RWPE2 (cell line): ENCODE data around the gene PEX14.

Experiments used
- ATAC-seq: fragments of 200-7000 bp; cut with Tn5 transposase; 3 replicates; pipeline ENCODE4 v1.9.1; 2021; ENCODE audit warnings: low read depth
- DNase-seq: peaks from one replicate; pipeline ENCODE4 v3.0.0-alpha.2; 2020; ENCODE audit warnings: low spot score
- H3K27ac ChIP-seq: fragments of 450-650 bp; 2 replicates; pipeline ENCODE4 v1.5.1; 2017; ENCODE audit warnings: mild to moderate bottlenecking; ENCODE audit not compliant: poor library complexity, severe bottlenecking
- H3K27me3 ChIP-seq: fragments of 250-450 bp; sonication (Bioruptor Pico); 2 replicates; pipeline ENCODE4 v1.5.1; 2021; ENCODE audit warnings: mild to moderate bottlenecking, moderate library complexity; ENCODE audit not compliant: insufficient read depth, poor library complexity, severe bottlenecking
- H3K36me3 ChIP-seq: fragments of 250-450 bp; sonication (Bioruptor Pico); 2 replicates; pipeline ENCODE4 v1.5.1; 2020; ENCODE audit warnings: low read depth, mild to moderate bottlenecking, moderate library complexity
- H3K4me1 ChIP-seq: fragments of 250-450 bp; sonication (Bioruptor Pico); 2 replicates; pipeline ENCODE4 v1.5.1; 2021; ENCODE audit warnings: mild to moderate bottlenecking, moderate library complexity; ENCODE audit not compliant: insufficient read depth, poor library complexity, severe bottlenecking
- H3K4me3 ChIP-seq: fragments of 250-450 bp; sonication (Bioruptor Pico); 2 replicates; pipeline ENCODE4 v1.5.1; 2021; ENCODE audit warnings: mild to moderate bottlenecking, moderate library complexity; ENCODE audit not compliant: severe bottlenecking
- H3K9me3 ChIP-seq: fragments of 250-450 bp; sonication (Bioruptor Pico); 2 replicates; pipeline ENCODE4 v1.5.1; 2021; ENCODE audit warnings: mild to moderate bottlenecking, moderate library complexity; ENCODE audit not compliant: severe bottlenecking
- TF ChIP-seq, protein P1 (sequence below): fragments of 450-650 bp; IDR thresholded peaks from one replicate; pipeline ENCODE4 v1.5.1; 2017; ENCODE audit warnings: mild to moderate bottlenecking, moderate library complexity; ENCODE audit not compliant: poor library complexity, severe bottlenecking

Gene PEX14

DNA sequence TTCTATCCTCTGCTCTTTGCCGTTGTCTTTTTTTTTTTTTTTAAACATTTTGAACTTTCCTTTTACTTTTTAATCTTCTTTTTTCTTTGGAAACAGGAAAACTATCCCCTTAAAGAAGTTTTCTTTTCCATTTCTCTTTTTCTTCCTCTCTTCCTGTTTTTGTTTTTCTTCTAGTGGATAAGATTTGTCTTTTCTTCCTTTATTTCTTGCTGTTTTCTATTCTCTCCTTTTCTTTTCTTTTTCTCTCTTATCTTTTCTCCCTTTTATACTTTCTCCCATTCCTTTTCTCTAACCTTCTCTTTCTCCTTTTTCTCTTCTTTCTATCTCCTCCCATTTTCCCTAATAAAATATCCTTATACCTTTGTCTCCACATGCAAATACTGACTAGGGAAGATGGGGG, 46.2 kb downstream of the PEX14 start:
- no peak overlapping the region for H3K27ac ChIP-seq
- H3K27me3 ChIP-seq: no peaks in the 10 kb centered on the region
- ATAC-seq (no peak), DNase-seq (no peak)
- TF ChIP-seq, protein P1, sequence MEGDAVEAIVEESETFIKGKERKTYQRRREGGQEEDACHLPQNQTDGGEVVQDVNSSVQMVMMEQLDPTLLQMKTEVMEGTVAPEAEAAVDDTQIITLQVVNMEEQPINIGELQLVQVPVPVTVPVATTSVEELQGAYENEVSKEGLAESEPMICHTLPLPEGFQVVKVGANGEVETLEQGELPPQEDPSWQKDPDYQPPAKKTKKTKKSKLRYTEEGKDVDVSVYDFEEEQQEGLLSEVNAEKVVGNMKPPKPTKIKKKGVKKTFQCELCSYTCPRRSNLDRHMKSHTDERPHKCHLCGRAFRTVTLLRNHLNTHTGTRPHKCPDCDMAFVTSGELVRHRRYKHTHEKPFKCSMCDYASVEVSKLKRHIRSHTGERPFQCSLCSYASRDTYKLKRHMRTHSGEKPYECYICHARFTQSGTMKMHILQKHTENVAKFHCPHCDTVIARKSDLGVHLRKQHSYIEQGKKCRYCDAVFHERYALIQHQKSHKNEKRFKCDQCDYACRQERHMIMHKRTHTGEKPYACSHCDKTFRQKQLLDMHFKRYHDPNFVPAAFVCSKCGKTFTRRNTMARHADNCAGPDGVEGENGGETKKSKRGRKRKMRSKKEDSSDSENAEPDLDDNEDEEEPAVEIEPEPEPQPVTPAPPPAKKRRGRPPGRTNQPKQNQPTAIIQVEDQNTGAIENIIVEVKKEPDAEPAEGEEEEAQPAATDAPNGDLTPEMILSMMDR: no peak
- H3K9me3 ChIP-seq: no peaks in the 10 kb centered on the region
- no peaks in the 10 kb centered on the region for H3K36me3 ChIP-seq
- no peak overlapping the region for H3K4me3 ChIP-seq
- peaks cover 5% of the 10 kb centered on the region for H3K4me1 ChIP-seq

DNA sequence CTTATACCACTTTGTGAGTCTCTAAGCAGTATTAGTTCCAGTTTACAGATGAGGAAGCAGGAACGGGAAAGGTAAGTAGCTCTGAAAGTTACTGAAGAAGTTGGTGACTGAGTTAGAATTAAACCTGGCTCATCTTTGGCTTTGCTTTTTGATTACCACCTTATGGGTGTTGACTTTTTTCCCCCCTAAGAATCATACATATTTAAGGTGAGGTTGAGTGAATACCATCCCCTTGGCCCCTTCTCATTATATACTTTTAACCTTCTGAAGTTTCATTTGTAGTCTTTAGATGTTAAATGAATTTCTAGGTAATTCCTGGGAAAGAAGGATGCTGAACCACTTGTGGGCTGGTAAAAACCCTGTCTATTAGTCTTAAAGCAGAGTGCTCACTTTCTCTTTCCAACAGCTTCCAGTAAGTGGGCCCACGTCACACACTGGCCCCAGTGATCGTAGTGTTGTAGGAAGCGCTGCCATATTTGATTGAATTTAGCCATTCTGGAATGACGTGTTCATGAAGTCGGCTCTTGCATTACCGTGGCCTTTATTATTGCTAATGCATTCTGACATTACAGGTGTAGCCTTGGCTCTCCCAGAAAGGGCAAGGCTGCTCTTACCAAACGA, 46.9 kb downstream of the PEX14 start:
- Histone ChIP-seq H3K9me3 (no peaks in the 10 kb centered on the region), H3K4me3 (no peak overlapping the region), H3K36me3 (no peaks in the 10 kb centered on the region), H3K27ac (no peak overlapping the region), H3K4me1 (peaks cover 5% of the 10 kb centered on the region), H3K27me3 (no peaks in the 10 kb centered on the region)
- no peak for DNase-seq
- TF ChIP-seq, protein P1: no peak
- no peak for ATAC-seq

DNA sequence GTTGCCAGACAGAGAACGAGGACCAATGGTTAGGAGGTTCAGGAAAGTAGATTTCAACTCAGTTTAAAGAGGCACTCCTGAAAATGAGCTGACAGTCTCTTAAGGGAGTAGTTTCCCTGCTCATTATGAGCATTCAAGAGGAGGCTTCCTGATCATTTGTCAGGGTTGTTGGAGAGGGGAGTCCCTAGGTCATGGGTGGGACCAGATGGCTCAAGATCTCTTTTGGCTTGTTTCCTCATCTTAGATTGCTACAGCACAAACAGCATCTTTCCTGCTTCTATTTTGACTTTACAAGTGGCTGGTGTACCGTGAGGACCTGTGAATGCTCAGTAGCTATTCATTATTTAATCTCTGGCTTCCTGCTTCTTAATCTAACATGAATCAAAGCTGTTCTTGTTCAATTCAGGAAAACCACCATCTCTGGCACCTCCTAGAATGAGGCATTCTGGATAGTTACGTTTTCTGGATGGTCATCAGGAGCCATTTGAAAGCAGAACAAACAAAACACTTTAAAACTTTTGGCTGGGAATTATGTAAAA, 47.6 kb downstream of the PEX14 start:
- no peak for DNase-seq
- H3K27ac ChIP-seq: no peak overlapping the region
- no peak for ATAC-seq
- no peak overlapping the region for H3K4me3 ChIP-seq
- no peaks in the 10 kb centered on the region for H3K36me3 ChIP-seq
- H3K4me1 ChIP-seq: no peaks in the 10 kb centered on the region
- no peaks in the 10 kb centered on the region for H3K9me3 ChIP-seq
- TF ChIP-seq, protein P1: no peak
- no peaks in the 10 kb centered on the region for H3K27me3 ChIP-seq

DNA sequence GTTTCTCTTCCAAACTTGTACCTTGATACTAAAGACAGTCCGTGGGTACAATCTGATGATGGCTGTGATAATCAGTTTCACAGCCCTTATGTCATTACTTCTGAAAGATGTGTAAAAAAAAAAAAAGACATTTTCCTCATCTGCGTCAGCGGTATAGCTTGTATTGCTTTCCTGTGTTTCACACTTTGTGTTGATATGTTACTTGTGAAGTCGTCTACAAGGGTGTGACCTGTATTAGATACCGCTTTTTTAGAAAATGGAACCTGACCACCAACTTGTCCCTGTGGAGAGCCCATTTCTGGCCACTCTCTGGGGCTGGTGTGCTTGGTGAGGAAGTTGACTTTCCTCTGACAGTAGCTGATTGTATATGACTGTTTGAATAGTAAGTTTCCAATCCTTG, 50.5 kb downstream of the PEX14 start:
- H3K9me3 ChIP-seq: no peaks in the 10 kb centered on the region

More for the DNA sequence above, 50.5 kb downstream of the PEX14 start:
- ATAC-seq (no peak), DNase-seq (no peak)
- Histone ChIP-seq H3K36me3 (no peaks in the 10 kb centered on the region), H3K4me3 (no peak overlapping the region), H3K27me3 (no peaks in the 10 kb centered on the region), H3K4me1 (peaks cover 27% of the 10 kb centered on the region), H3K27ac (no peak overlapping the region)
- TF ChIP-seq, protein P1: no peak
